Stimulated activated CD4-positive, alpha-beta T cell treated with anti-CD3 and anti-CD28 coated beads, Interleukin-1b, Interleukin-23, amount 100 ng/mL, for 1 hour (primary cell): ENCODE measurements around the gene TAS2R10.
"Not testable (repeated sequence)": the region's sequence is repeated elsewhere in the genome, so short reads cannot be mapped to it uniquely, and the experiment has no call there.

ENCODE experiments used
- DNase-seq, 2 donors: peaks; one replicate each; pipeline ENCODE4 v3.0.0-alpha.2; 2020; ENCODE audit warnings: low read depth in 2 of 2

Gene TAS2R10, protein sequence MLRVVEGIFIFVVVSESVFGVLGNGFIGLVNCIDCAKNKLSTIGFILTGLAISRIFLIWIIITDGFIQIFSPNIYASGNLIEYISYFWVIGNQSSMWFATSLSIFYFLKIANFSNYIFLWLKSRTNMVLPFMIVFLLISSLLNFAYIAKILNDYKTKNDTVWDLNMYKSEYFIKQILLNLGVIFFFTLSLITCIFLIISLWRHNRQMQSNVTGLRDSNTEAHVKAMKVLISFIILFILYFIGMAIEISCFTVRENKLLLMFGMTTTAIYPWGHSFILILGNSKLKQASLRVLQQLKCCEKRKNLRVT

DNA sequence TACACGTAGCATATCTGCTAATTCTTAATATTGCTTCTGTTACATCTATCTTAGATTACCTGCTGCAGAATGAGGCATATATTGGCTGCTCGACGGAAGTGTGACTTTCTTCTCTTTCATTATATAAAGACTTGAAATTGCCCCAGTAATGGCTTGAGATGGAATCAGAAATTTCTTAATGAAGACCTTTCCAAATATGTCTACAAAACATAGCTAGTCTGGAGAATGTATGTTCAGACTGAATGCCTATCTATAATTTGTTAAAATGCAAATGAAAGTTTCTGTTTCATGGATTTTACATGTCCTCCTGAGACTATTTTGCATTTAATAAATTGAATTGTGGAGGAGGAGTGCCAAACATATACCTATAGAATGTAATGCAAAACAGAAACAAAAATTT lies at the start of gene TAS2R10:
Gene TAS2R10, minus strand, starts transcription at position 101 of the 400 bp plus-strand sequence. Its CDS starts 89 bp downstream, at position 12.
- DNase-seq, result no peak

DNA sequence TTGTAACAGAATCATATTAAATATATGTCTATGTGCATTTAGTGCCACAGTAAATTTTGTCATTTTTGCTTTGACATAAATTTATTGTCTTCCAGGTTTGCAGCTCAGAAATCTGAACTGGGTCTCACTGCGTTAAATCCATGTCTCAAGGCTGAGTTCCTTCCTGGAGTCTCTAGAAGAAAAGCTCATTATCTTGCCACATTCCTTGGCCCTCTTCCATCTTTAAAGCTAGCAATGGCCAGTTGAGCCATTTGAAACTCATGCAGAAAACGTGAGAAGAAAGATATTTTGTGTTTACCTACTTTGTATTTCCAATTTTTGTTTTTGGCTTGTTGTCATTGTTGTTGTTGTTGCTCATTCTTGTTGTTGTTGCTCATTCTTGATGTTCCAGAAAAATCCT lies 47.2 kb upstream of the TAS2R10 start:
- no peak for DNase-seq

DNA sequence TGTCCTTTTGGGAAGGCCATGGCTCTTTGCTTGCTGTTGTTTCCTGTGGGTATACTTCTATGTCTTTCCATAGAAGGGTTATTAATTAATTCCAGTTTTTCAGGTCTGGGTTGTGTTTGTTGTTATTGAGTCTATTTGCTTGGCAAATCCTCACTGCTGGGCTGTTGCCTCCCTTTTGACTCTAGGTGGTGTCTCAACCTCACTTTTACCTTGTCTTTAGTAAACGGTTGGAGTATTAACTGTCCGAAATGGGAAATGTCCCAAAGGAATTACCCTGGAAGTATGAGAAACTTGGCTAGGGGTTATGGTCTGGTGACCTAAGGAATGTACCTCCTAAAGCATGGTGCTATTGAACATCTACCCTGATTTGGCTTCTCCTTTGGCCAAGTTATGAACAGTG lies 41.2 kb upstream of the TAS2R10 start:
- no peak for DNase-seq

DNA sequence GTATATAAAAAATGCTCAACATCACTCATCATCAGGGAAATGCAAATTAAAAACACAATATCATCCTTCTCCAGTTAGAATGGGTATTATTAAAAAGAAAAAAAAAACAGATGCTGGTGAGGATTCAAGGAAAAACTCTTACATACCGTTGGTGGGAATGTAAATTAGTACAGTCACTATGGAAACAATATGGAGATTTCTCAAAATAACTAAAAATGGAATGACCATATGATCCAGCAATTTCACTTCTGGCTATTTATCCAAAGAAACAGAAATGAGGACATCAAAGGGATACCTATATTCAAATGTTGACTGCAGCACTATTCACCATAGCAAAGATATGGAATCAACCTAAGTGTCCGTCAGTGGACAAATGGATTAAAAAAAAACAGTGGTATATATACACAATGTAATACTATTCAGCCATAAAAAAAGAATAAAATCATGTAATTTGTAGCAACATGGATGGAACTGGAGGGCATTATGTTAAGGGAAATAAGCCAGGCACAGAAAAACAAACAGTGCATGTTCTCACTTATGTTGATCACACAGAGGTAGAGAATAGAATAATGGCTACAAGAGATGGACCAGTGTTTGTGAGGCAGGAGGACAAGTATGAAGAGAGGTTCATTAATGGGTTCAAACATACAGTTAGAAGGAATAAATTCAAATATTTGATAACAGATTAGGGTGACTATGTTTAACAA lies 37.5 kb upstream of the TAS2R10 start:
- DNase-seq, result no peak

DNA sequence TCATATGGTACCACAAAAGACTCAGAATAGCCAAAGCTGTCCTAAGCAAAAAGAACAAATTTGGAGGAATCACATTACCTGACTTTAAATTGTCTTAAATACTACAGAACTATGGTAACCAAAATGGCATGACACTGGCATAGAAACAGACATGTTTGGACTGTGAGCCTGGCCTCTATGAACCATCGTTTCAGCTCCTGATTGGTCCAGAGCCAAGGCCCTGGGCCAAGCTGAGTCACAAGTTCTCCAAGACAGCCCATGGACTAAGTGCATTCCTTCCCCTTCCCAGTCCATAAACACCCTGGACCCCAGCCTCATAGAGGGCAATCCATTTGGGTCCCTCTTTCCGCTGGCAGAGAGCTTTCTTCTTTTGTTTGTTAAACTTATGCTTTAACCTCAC lies 35.2 kb upstream of the TAS2R10 start:
- DNase-seq, result no peak

DNA sequence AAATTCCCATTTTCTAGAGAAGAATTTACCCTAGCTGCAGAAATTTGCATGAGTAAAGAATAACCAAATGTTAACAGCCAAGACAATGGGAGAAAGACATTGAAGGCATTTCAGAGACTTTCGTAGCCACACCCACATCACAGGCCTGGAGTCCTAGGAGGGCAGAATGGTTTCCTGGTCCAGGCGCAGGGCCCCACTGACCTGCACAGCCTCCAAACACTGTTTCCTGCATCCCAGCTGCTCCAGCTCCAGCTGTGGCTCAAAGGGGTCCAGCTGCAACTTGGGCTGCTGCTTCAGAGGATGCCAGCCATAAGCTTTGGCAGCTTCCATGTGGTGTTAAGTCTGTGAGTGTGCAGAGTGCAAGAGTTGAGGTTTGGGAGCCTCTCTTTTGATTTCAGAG lies 29.6 kb upstream of the TAS2R10 start:
- DNase-seq, result no peak

DNA sequence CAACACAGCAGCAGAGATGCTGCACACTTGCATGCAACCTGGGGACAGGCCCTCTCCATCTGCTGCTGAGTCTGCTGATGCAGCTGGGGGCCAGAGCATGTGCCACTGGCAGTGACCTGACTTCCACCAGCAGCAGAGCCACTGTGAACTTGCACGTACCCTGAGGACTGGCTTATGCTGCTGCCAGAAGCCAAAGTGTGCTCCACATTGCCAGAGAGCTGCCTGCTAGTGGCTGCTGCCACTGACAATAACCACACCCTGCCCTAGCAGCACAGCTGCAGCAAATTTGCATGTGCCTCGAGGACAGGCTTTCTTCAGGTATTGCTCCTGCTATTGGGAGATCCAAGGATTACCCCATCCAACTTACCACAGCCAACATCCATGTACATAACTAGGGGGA lies 27.6 kb upstream of the TAS2R10 start:
- DNase-seq, result no peak

DNA sequence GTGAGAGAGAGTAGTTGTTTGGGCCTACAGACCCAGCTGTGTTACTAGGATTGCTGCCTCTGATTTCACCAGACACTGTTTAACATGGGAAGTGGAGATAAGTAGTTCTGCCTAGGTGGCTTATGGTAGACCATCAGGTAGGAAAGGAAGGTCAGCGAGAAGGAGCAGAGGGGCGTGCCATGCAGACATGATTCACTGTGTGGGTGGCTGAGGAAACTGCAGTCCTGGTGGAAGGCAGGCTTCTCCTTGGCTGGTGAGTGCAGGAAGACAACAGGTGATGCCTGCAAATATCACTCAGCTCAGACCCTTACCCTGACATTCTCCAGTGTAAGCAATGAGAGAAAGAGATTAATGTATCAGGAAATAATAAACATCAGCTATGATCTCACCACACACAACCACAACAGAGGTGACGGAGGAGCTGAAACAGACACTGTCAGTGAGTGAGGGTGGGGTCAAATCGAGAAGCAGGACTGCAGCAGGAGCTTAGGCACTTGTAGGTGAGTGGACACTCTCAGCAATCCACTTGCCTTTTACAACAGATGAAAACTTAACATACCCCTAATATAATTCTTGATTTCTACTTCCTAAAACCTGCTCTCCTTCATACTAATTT lies 25.2 kb upstream of the TAS2R10 start:
- no peak for DNase-seq

DNA sequence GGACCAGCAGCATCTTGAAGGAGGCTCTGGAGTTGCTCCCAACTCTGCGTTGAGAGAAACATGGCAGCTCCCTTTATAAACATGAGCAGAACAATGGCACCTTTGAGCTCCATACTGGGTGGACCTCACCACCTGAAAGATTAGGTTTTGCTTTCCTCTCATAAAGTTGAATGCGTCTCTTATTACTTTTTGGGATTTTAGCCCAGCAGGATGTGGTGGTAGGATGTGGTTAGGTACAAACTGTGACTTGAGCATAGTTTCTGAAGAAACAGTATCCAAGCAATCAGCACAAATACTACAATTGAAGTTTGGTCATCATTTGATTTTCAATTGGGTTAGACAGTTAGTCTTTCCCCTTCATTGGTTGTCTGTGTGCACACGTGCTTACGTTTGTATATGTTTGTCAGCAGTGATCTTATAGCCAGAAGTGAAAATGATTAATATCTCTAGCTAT lies 23.3 kb upstream of the TAS2R10 start, which contains the start of gene PRR4:
Gene PRR4, minus strand, starts transcription at position 51 of the 454 bp plus-strand sequence. Its CDS starts 38 bp downstream, at position 13.
- no peak for DNase-seq

DNA sequence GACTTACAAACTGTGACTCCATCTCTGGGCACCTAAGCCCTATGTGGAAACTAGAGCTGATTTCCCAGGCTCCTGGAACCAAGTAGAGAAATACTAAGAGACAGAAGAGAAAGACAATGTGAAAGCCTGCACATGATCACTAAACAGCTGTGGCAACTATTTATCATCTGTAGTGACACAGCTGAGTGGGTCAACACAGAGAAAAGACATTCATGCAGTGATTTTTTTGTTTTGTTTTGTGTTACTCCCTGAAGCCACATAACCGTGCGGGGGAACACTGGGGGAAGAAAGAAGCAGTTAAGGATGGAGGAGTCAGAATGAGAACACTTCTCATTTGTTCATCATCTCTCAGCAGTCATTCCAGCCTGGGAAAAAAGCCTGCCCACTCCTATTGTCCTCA lies 21.6 kb upstream of the TAS2R10 start:
- DNase-seq, result no peak

DNA sequence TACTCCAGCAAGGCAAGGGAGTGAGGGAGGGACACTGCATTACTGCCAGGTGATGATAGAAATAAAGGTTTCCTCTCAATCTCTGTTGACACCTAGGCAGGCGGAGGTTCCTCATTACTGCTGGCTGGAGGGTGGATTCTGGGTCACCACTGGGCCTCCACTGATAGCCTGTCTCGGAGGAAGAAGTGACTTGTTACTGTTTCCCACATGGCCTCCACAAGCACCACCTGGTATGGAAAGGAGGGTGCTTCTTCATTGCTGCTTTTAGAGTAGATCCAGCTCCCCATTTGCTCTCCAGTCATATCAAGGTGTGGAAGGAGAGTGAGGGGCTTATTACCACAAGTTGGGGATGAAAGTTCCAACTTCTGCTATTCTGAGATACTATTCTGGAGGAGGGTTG lies 16.7 kb upstream of the TAS2R10 start:
- DNase-seq, result no peak

DNA sequence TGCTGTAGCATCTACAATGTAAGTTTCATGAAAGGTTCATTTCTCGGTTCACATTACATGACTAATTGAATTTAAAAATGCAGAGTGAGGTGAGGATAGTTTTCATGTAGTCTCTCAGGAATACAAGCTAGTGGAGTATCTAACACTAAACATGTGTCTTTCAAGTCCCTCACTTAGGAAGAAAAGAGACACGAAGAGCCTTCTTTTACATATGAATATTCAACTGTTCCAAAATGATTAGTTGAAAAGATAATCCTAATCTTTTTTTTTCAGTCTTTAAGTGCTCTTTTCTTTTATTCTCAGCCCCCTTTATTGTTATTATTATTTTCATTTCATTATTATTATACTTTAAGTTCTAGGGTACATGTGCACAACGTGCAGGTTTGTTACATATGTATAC lies 12.3 kb upstream of the TAS2R10 start:
- no peak for DNase-seq

DNA sequence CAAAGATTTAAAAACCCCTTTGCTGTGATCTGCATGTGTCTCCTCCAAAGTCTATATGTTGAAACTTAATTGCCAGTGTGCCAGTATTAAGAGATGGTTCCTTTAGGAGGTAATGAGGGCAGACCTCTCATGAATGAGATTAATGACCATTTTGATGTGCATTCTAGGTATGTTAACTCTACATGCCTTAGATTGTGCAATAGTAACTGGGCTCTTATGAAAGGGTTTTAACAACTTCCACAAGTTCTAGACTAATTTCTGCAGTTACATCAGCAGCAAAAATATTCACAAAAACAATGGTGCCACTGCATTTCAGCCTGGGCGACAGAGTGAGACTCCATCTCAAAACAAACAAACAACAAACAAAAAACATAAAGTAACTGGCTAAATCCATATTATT lies 3.8 kb upstream of the TAS2R10 start:
- DNase-seq, result no peak

DNA sequence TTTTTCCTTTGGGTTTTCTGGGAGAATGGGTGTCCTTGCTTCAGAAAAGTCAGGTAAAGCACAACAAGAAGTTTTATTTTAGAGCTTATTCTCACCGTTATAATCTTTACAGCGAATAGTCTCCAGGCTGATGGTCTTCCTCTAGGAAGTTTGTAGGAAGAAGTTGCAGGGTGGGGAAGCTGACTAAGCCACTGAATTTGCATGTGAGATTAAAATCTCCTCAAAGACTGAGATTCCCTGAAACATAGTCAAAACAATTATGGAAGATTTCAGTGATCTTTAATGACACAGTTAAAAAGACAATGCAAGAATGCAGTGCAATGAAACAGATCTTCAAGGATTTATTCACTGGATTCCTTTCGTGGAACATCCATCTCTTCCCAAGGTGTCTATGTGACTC lies 1.2 kb downstream of the TAS2R10 start:
- no peak for DNase-seq

DNA sequence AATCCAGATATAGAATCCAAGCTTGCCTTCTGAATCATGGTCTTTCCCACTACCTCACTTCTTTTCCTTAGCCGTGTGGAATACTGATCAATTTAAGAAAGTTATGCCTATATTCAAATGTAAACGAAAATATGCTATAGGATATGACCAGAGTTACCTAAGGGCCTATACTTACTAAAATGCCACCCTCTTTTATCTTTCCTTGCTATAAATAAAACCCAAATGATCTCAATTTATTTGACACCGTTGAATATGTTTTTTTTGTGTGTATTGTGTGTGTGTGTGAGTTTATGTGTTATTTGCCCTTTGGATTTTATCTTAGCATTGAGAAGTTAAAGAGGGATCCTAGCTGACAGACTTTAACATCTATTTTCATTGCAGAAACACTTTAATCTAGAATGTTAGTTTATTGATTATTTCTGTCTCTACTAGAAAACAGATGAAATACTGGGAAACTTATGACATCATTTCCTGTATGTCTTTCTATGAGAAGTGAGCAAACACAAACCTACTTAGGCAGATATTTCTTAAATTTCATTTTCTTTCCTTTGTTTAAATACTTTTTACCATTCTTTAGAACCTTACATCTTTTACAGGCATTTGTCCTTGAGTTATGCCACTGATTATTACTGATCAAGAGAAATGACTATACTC lies 14.1 kb downstream of the TAS2R10 start:
- no peak for DNase-seq

DNA sequence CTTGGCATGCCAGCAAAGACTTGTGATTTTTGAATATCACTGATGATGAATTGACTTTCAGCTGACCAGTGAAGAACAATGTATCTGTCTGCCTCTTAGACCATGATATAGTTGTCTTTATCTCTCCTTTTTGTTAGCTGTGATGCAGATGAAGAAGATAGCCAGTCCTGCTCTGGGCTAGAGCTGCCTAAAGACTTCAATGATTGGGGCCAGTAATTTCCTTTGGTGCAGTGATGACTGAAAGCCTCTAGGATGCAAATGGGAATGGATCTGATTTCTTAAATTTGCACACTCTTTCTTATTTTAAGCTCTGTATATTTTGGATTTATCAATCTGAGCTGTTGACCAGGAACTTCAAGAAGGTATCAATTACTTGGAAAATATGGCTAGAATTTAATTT lies 16.1 kb downstream of the TAS2R10 start, which contains the start of gene TAS2R9:
Gene TAS2R9, minus strand, starts transcription at position 101 of the 400 bp plus-strand sequence. Its CDS starts 93 bp downstream, at position 8.
- no peak for DNase-seq

DNA sequence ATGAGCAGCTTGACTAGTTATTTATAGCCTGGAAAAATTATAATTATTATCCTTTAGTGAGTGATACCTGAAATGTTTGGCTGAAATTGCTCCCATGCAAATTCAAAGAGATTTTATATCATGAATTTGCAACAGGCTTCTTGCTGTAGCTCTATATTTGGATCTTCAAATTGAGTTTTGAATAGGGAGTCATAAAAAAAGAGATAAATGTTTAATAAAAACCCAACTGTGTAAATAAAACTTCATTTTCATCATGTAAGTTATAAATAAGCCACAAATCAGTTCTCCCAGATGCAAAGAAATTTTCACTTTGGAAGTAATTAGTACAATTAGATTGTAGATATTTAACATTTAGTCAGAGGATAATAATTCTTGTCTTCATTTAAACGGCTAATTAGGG lies 19.0 kb downstream of the TAS2R10 start, which contains the start of gene TAS2R8:
Gene TAS2R8, minus strand, starts transcription at position 101 of the 400 bp plus-strand sequence. CDS start 306 bp downstream, outside the sequence.
- no peak for DNase-seq

DNA sequence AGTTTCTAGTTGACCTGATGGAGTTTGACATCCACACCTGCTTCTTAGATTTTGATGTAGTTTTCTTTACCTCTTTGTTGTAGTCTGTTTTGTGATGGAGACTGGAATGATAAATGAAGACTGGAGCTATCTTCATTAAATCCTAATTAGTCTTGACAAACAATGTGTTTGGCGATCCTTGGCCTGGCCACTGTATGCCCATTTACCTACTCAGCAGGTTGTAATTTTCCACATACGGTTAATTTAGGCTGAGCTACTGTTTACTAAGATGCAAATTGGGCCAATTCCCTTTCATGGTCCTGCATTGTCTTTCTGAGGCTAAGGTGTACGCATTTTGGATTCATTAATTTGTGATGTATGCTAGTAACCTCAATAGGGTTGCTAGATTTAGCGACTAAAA lies 23.6 kb downstream of the TAS2R10 start, which contains the start of gene TAS2R7:
Gene TAS2R7, minus strand, starts transcription at position 41 of the 400 bp plus-strand sequence. CDS start 57 bp downstream, outside the sequence.
- no peak for DNase-seq

DNA sequence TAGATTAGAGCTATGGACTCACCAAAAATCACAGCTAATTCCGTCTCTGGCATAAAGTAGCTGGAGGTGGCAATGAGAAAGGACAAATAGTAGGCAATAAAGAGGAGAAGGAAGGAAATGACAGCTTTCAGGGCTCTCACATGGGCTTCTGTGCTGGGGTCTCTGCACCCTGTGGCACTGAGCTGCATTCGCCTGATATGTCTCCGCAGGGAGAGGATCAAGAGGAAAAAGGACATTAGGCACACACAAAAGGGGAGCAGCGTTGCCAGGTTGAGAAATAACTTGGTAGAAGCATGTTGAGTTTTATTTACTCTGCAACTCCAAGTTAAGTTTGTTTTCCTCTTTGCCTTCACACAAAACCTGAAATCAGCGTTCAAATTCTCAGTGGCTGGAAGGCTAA lies 24.4 kb downstream of the TAS2R10 start:
- no peak for DNase-seq

DNA sequence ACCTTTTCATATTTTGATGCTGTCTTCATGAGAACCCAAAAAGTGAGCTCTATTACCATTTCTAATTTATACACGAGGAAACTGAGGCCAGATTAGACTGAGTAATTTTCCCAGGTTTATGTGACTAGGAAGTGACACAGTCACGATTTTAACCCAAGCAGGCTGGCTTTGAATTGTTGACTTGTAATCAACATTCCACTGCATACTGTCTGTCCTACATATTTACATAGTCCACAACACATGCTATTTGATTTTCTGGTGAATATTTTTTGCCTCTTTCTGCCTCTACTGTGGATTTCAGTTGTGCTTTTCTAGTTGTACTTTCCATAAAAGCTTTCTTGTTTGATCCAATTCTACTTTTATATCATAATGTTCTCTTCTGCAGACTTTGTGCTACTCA lies 31.9 kb downstream of the TAS2R10 start:
- no peak for DNase-seq

DNA sequence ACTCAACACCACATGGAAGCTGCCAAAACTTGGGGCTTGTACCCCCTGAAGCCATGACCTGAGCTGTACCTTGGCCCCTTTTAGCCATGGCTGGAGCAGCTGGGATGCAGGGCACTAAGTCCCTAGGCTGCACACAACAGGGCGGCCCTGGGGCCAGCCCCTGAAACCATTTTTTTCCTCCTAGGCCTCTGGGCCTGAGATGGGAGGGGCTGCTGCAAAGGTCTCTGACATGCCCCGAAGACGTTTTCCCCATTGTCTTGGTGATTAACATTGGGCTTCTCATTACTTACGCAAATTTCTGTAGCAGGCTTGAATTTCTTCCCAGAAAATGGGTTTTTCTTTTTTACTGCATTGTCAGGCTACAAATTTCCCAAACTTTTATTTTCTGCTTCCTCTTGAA lies 34.4 kb downstream of the TAS2R10 start:
- DNase-seq, result not testable (repeated sequence)

DNA sequence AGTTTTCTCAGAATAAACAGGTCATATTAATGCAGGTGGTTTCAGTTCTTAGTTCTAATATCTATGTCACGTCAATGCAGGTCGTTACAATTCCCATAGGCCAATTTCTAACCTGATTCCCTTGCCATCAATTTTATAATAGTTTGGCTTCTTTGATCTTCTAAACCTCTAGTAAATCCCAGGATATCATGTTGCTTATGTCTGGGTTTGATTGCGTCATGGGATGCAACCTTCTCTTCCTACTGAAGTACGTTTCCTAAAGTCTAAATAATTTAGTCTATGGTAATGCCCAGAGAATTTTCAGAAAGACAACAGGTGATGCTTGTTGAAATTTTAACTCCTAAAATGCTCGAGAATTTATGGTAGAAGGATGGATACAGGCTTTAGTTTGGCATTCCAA lies 42.9 kb downstream of the TAS2R10 start:
- no peak for DNase-seq
